ENCODE data around the gene LNPK. TPM values are rescaled to one million over a fixed set of nuclear protein-coding genes. Genes with fewer than 3 reads are reported as not detected.
"Not testable (repeated sequence)": the region's sequence is repeated elsewhere in the genome, so short reads cannot be mapped to it uniquely, and the experiment has no call there.

LNPK gene
- total RNA-seq, 1 donor from 2014 or later: 6.8 TPM

DNA sequence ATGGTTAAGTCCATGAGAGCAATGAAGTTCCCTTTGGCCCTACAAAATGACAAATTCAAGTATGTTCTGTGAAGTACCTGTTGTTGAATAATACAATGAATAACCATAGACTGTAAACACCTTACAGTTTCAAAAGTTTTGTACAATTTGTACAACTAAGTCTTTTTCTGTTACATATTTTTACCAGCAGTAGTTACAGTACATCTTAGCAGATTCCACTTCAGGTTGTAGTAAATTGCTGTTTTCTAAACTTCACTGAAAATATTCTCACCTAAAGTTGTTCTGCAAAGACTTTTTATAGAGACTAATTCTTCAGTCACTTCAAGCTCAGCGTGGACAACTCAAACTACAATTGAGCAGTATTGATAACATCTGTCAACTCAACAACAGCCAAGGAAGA lies 28.7 kb downstream of the LNPK start:
- no peak for DNase-seq (ENCODE audit: extremely low read depth, low read depth, low spot score)

DNA sequence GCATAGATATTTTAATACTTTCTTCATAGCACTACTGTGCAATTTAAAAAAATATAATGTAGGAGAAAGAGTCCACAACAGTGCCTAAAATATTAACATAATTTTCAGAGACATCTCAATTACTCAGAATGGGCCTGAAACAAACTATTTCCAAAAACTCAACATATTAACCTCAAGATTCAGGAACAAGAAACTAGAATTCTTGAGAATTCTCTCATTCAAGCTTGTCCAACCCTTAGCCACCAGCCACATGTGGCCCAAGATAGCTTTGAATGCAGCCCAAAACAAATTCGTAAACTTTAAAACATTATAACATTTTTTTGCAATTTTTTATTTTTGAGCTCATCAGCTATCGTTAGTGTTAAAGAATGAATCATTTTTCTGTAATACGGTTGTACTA lies 35.2 kb downstream of the LNPK start:
- no peak for DNase-seq (ENCODE audit: extremely low read depth, low read depth, low spot score)

DNA sequence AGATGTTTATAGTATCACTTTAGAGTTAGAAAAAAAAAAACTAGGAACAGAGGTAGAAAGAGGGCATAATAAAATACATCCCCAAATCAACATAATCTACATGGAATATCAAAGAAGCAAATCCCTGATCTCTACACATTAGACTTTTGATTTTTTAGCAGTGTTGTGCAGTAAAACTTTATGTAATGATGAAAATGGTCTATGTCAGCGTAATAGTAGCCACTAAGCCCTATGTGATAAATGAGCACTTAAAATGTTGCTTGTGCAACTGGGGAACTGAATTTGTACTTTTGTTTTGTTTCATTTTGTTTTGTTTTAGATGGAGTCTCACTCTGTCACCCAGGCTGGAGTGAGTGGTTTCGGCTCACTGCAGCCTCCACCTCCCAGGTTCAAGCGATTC lies 36.3 kb downstream of the LNPK start:
- DNase-seq (ENCODE audit: extremely low read depth, low read depth, low spot score): no peak

DNA sequence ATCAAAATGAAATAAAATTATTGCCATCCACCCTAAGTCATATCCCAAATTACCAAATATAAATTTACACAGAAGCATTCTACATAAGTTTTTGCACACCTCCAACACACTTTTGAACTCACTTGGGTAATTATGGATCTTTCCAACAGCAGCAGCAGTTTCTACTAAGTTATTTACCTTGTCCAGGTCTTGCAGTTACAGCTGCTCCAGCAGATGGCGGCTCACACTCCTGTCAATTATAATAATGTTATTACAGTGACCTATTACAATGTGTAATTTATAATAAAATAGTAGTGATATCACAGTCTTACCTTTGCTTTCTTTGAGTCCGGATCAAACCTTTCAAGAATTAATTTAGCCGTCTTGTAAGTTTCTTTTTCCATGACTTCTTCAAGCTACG lies 37.9 kb downstream of the LNPK start:
- no peak for DNase-seq (ENCODE audit: extremely low read depth, low read depth, low spot score)

DNA sequence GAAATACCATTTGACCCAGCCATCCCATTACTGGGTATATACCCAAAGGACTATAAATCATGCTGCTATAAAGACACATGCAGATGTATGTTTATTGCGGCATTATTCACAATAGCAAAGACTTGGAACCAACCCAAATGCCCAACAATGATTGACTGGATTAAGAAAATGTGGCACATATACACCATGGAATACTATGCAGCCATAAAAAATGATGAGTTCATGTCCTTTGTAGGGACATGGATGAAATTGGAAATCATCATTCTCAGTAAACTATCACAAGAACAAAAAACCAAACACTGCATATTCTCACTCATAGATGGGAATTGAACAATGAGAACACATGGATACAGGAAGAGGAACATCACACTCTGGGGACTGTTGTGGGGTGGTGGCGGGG lies 38.9 kb downstream of the LNPK start:
- not testable (repeated sequence) for DNase-seq (ENCODE audit: extremely low read depth, low read depth, low spot score)

DNA sequence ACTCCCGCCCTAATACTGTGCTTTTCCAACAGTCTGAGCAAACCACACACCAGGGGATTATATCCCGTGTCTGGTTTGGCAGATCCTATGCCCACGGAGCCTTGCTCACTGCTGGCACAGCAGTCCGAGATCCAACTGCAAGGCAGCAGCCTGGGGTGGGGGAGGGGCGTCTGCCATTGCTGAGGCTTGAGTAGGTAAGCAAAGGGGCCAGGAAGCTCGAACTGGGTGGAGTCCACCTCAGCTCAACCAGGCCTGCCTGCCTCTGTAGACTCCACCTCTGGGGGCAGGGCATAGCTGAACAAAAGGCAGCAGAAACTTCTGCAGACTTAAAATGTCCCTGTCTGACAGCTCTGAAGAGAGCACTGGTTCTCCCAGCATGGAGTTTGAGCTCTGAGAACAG lies 44.2 kb downstream of the LNPK start:
- DNase-seq (ENCODE audit: extremely low read depth, low read depth, low spot score): no peak

DNA sequence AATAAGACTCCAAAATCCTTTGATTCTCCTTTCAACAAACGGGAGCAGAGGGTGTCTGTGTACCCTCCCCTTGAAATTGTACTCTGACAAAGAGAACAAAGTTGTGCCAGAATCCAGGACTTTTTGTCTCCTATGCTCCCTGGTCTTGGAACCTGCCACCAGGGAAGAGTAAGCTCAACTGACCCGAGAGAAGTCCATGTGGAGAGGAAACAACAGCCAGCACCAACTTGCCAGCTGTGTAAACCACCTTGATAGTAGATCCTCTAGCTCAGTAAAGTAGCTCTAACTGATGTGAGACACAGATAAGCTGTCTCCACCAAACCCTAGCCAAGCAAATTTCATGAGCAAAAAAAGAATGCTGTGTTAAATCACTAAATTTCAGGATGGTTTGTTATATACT lies 46.9 kb downstream of the LNPK start:
- no peak for DNase-seq (ENCODE audit: extremely low read depth, low read depth, low spot score)

DNA sequence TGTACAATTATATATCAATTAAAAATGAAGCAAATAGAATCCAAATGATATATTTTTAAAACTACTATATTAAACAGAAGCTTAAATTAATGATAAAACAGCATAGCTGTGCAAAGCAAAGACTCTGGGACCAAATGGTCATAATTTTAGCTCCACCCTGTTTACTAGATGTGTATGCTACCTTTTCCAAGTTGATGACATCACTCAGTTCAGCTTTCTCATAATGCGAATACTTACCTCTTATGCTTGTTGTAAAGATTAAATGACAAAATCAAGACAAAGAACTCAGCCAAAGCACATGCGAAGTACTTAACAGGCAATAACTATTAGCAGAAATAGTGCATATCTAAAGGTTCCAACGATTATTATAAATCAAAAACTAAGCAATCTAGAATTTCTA lies 51.6 kb downstream of the LNPK start:
- DNase-seq (ENCODE audit: extremely low read depth, low read depth, low spot score): no peak

DNA sequence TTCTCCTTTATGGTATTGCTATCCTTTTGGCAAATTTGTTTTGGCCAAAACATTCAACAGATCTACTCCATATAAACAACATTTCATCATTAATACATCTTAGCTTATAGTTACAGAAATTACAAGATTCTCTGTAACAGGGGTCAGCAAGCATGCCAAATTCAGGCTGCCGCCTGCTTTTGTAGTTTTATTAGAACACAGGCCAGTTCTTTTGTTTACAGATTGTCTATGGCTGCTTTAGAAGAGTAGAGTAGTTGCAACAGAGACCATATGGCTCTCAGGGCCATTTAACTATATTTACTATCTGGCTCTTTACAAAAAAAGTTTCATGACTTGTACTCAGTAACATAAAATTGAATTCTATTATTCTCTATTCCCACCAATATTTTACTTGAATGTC lies 53.9 kb downstream of the LNPK start:
- no peak for DNase-seq (ENCODE audit: extremely low read depth, low read depth, low spot score)

DNA sequence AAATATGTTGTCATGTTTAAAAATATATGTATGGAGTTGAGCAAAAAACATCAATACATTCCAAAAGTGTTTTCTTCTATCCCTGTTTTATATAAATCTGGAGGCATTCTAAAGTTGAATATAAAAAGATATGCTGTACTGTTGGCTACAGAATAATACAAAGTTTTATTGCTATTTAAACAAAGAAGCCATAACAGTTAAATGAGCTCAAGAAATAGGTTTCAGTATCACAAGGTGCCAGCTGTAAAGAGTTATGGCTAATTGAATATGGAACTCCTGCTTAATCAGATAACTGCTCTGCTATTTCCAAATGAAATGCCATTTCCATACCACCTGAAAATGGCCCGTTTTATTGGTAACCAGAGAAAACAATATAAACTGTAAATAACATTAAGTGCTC lies 55.0 kb downstream of the LNPK start:
- no peak for DNase-seq (ENCODE audit: extremely low read depth, low read depth, low spot score)

DNA sequence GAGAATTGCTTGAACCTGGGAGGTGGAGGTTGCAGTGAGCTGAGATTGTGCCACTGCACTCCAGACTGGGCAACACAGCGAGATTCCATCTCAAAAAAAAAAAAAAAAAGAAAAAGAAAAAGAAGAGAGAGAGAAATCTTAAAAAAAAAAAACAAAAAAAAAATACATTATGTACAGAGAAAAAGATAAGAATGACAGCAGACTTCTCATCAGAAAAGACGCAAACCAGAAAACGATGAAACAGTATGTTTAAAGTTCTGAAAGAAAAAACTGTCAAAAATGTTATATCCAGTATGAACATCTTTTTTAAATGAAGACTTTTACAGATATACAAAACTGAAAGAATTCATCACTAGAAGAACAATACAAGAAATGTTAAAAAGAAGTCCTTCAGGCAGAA lies 60.4 kb downstream of the LNPK start:
- DNase-seq (ENCODE audit: extremely low read depth, low read depth, low spot score): no peak

DNA sequence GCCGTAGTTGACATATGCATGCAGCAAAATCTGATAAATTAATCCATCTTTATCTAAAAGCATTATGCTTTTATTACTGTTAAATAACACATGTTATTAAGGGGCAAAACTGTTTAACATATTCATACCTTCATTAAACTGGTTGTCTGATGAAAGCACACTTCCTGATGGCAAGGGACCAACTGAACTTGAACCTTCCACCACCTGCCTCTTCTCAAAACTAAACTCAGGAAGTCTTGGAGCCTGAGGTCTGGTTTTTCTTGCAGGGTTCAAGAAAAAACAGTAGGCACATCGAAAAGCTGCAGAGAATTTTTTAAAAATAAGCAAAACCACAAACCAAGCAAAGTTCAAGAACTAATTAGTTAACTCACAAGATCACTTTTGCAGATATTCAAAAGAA lies 64.9 kb downstream of the LNPK start:
- no peak for DNase-seq (ENCODE audit: extremely low read depth, low read depth, low spot score)

DNA sequence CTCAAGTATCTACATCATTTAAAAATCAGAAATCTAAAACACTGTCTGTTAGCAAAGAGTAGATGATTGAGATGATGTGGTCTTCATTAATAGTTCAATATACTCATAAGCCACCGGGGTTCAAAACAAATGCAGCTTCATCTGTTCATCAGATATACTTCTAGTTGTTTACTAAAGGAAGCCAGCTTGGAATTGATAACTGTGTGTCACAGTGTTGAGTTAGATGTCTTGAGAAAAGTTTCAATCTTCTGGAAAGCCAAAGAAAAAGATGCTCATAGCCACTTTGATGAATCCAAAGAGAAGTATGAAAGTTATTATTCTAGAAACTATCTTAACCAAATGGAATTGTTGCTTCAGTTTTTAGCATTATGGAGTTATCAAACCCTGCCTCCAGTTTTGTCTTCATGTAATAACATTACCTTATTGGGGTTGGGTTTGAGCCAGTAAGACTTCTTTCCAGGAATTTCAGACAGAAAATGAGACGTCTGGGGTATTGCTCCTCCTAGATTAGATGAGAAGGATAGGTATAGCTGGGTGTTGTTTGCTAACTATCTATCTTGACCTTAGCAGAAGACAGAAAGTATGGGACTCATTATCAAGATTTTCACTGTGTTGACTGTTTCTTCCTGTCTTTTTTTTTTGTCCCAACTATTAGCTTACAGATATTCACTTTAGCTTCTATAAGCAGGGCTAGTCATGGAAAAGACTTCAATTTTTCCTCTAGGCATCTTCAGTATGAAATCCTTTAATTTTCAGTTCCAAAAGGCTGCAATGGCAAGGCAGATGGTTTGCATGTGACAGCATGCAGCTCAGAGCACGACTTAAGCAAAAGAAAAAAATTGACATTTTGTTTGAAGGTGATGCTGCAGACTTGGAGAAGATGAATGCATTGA lies 66.5 kb downstream of the LNPK start:
- no peak for DNase-seq (ENCODE audit: extremely low read depth, low read depth, low spot score)

DNA sequence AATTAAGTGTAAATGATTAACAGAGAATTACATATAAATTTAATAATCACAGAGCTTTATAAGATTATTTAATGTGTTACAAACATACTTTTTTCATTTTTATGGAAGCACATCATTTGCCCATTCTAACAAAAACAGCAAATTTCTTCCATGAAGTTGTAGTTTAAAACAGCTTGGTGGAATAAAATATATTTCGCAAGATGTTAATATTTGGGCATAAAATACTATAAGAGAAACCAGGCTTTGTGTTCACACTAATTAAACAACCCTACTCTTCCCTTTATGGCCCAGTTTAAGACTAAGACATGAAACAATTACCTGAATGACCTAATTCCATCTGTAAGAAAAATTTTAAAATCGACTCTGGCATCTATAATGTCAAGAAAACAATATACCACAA lies 69.4 kb downstream of the LNPK start:
- no peak for DNase-seq (ENCODE audit: extremely low read depth, low read depth, low spot score)

DNA sequence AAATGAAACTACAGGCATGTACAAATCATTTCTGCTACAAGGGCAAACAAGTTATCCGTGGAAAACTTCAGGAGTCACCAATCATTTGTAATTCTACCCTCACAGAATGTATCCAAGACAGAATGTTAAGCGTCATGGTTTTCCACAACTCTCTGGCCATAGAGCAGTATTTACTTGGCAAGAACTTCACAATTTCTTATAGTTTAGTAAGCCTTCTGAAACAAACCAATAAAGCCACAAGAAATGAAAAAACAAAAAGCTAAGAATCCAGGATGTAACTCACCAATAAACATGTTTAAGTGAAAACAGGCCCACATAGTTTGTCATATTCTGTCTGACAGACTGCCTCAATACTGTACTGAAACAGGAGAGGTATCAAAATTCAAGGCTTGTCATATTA lies 70.3 kb downstream of the LNPK start:
- DNase-seq (ENCODE audit: extremely low read depth, low read depth, low spot score): no peak

DNA sequence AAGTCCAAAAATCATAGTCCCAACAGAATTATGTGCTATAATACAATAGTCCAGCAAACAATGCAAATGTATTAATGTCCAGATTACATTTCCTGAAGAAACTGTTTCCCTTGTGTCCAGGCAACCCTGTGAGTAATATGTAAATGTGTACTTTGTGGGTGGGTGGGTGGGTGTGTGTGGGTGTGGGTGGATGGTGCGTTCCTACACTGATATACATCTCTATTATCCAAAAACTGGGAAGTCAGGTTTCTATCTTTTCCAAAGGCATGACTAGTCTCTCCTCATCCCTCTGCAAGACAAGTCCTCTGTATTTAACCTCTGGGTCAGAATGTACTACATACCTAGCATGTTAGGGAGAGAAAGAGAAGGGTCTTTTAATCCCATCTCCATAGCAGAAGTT lies 71.6 kb downstream of the LNPK start:
- peak; percentile 14 for DNase-seq (ENCODE audit: extremely low read depth, low read depth, low spot score)

DNA sequence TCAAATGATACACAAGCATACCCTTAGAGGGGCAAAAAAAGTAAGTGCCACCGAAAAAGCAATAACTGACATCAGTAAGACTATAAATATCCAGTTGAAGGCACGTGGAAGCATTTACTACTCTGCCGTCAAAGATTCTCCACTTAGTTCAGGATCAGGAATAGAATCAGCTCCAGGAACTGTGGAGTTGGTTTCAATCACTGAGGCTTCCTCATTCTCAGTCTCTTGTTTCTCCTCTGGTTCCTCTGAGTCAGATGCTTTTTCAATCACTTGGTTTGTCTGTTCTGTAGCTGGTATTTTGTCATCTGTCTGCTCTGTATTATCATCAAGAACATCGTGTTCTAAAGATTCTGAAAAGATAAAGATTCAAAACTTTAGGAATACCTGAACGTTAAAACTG lies 72.2 kb downstream of the LNPK start:
- DNase-seq (ENCODE audit: extremely low read depth, low read depth, low spot score): no peak

DNA sequence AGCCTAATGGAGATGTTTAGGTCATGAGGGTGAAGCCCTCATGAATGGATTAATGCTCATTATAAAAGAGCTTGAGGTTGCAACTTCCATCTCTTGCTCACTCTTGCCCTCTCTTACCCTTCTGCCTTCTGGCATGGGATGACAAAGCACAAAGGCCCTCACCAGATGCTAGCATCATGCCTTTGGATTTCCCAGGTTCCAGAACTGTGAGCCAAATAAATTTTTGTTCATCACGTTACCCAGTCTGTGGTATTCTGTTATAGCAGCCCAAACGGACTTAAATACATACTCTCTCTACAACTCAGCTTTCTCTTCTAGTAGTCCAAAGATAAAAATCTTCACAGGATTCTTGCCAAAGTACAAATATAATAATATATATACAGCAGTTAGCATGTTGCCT lies 75.8 kb downstream of the LNPK start:
- DNase-seq (ENCODE audit: extremely low read depth, low read depth, low spot score): no peak

DNA sequence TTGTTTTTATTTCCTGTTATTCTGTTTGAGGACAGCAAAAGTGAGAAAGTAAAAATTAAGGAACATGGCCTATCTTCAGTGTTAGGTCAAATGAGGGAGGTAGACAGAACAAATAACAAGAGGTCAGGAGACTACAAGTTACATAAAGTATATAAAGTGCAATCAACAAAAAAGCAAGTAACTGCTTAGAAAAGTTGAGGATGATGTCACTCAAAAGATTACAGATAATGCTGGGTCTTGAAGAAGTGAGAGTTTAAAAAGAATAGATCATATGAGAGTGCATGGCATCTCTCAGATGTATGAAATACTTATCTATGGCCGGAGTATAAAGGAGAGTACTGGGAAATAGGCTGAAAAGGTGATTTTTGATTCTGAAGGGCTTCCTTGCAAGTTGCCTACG lies 79.9 kb downstream of the LNPK start:
- DNase-seq (ENCODE audit: extremely low read depth, low read depth, low spot score): no peak

DNA sequence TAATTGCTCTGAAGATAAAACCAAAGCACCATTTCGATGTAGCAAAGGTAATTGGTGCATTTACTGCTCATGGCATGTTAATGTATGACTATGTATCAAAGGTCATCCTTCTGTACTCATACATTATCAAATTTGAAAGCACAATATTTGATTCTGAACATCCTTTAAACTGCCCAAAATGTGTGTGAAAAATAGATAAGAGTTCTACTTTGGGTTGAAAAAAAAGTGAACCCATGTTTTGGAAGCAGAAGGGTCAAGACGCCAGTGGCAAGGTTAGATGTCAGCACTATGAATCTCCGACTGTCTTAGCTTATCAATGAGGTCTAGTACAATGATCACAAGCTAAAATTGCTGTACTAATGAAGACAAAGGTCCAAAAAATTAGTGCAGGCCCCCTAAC lies 83.1 kb downstream of the LNPK start:
- DNase-seq (ENCODE audit: extremely low read depth, low read depth, low spot score): no peak

DNA sequence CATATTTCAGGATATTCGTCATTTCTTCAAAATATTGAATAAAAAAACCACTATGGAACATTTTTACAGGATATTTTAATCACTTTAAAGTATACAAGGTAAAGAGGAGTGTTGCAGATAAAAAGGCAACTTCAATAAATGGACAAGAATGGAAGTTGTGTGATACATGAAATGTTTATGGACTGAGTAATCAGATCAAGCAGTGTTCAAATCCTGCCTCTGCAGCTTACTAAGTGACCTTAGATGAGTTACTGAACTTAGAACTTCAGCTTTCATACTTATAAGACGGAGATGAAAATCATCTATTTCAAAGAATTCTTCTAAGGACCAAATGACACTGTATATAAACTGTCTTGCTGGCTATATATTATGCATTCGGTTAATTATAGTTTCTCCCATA lies 87.2 kb downstream of the LNPK start:
- DNase-seq (ENCODE audit: extremely low read depth, low read depth, low spot score): no peak

DNA sequence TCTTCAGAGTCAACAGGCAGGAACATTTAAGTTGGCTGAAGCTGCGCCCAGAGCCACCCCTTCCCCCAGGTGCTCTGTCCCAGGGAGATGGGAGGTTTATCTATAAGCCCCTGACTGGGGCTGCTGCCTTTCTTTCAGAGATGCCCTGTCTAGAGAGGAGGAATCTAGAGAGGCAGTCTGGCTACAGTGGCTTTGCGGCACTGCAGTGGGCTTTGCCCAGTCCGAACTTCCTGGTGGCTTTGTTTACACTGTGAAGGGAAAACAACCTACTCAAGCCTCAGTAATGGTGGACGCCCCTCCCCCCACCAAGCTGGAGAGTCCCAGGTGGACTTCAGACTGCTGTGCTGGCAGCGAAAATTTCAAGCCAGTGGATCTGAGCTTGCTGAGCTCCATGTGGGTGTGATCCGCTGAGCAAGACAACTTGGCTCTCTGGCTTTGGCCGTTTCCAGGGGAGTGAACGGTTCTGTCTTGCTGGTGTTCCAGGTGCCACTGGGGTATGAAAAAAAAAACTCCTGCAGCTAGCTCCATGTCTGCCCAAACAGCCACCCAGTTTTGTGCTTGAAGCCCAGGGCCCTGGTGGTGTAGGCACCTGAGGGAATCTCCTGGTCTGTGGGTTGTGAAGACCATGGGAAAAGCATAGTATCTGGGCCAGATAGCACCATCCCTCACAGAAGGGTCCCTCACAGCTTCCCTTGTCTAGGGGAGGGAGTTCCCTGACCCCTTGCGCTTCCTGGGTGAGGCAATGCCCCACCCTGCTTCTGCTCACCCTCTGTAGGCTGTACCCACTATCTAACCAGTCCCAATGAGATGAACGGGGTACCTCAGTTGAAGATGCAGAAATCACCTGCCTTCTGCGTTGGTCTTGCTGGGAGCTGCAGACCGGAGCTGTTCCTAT lies 88.0 kb downstream of the LNPK start:
- DNase-seq (ENCODE audit: extremely low read depth, low read depth, low spot score): not testable (repeated sequence)

Measured in glomerular endothelial cell (primary cell).